ENCODE measurements around the gene PIP5K1C.
"Not testable (repeated sequence)": the region's sequence is repeated elsewhere in the genome, so short reads cannot be mapped to it uniquely, and the experiment has no call there.

The PIP5K1C gene

GRCh38 chr19:3590991-3591659 lies 109.1 kb downstream of the PIP5K1C start:
- no peak for DNase-seq (ENCODE audit: low spot score)

DNA sequence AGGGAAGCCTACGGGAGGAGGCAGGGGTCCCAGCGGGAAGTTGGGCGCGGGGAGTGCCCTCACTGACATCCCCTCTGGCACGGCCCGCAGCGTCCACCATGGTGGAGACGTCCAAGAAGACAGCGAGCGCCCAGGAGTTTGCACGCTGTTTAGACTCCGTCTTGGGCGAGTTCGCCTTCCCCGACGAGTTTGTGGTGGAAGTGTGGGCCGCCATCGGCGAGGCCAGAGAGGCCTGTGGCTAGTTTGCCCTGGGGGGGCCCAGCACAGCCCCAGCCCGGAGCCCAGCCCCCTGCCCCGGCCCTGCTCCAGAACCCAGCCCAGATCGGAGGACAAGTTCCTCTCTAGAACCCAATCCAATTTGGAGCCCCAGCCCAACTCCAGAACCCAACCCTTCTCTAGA lies 110.3 kb downstream of the PIP5K1C start:
- DNase-seq (ENCODE audit: low spot score): no peak

GRCh38 chr19:3589439-3589838 lies 110.8 kb downstream of the PIP5K1C start:
- DNase-seq (ENCODE audit: low spot score): no peak

DNA sequence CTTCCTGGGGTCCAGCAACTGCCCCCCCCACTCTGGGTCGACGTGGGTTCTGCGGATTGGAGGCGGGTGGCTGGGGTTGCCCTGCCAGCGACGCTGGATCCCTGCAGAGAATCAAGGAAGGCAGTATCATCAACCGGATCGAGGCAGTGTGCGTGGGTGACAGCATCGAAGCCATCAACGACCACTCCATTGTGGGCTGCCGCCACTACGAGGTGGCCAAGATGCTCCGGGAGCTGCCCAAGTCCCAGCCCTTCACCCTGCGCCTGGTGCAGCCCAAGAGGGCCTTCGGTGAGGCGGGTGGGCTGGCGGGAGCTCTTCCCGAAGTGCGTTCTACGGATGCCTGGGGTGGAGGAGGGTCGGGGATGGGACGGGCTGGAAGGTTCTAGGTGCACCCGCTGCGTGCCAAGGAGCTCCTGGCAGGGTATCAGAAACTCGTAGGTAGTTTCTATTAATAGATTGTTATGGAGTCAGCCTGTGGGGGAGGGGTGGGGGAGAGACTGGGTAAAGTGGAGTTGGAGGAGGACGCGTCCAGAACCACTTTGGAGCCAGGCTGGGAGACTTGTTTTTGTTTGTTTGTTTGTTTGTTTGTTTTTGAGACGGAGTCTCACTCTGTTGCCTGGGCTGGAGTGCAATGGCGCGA lies 113.4 kb downstream of the PIP5K1C start:
- DNase-seq (ENCODE audit: low spot score): no peak

- no peak for DNase-seq (ENCODE audit: low spot score)
Observed at GRCh38 chr19:3586127-3586626, 114.1 kb downstream of the PIP5K1C start.

DNA sequence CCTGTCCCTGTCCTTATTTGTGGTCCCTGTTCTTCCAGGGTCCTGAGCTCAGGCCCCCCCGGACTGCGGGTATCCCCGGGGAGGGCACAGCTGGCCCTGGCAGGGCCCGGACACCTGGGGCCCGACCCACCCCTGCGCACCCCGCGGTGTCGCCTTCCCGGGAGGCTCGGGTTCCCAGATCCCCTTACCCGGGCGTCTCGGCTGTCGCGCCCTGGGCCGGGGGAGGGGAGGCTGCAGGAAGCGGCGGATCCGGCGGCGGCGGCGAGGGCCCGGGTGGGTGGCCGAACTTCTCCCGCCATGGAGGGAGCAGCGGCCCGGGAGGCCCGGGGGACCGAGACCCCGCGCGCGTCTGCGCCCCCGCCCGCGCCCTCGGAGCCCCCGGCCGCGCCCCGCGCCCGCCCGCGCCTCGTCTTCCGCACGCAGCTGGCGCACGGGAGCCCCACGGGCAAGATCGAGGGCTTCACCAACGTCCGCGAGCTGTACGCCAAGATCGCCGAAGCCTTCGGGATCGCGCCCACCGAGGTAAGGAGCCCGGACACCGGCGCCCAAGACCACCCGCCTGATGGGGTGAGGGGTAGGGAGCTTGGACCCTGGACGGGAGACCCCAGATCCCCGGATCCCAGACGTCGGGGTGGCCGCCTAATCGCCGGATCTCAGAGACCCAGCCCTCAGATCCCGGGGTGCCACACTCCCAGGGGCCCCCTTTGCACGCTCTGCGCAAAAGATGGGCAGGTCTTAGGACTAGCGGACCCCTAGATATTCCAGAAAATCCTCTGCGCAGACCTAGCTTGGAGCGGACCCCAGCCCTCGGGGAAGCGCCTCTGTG lies 114.8 kb downstream of the PIP5K1C start, which contains the start of gene GIPC3:
GIPC3 (plus strand) TSS at position 178 of the 826 bp plus-strand sequence; CDS start at position 298, 120 bp downstream.
- DNase-seq (ENCODE audit: low spot score): no peak

GRCh38 chr19:3584036-3584802 lies 116.0 kb downstream of the PIP5K1C start:
- DNase-seq (ENCODE audit: low spot score): not testable (repeated sequence)

DNA sequence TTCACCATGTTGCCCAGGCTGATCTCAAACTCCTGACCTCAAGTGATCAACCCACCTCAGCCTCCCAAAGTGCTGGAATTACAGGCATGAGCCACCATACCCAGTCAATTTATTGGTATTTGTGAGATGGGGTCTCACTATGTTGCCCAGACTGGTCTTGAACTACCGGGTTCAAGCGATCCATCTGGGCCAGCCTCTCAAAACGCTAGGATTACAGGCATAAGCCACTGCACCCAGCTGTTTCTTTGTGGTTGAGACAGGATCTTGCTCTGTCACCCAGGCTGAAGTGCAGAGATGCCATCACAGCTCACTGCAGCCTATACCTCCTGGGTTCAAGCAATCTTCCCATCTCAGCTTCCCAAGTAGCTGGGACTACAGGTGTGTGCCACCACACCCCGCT lies 118.5 kb downstream of the PIP5K1C start:
- not testable (repeated sequence) for DNase-seq (ENCODE audit: low spot score)

Data from AG08396 (cell line).